ENCODE data around the gene FGGY.

The FGGY gene

DNA sequence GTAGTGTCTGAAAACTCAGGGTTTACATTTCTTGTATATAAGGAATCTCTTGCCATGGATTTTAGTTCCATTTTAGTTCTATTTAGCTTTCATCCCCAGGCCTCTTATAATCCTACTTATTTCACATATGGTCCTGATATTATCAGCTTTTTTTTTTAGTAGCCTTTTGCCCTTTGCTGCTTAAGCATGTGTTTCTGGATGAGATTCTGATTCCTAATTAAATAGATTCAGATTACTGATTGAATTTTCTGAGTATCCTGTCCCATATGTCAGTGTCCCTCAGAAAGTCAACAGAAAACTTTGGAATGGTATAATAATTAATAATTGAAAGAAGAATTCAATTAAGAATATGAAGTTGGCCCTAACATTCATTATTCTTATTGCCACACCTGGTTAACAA, 383.1 kb downstream of the FGGY start:
- H3K4me3 ChIP-seq, result no peak overlapping the region
- no peak for TF ChIP-seq Cebpa-rat (IDR thresholded peaks at IDR 0.05)
- H3K9me3 ChIP-seq (replicated peaks in 1 of 11), result peaks cover 0 to 28% (median 0%) of the 10 kb centered on the region in 11 experiments; a peak in 9 of 22 replicates
- H3K9ac ChIP-seq, result no peak overlapping the region
- no peaks in the 10 kb centered on the region for H3K27me3 ChIP-seq
- peaks cover 0 to 77% (median 37%) of the 10 kb centered on the region in 10 experiments; a peak in 16 of 20 replicates for H3K4me1 ChIP-seq
- H4K20me1 ChIP-seq, result no peaks in the 10 kb centered on the region
- H3K36me3 ChIP-seq, result peaks cover 0 to 16% (median 0%) of the 10 kb centered on the region in 11 experiments; a peak in 2 of 22 replicates
- H3K4me2 ChIP-seq, result no peak overlapping the region
- no peak overlapping the region for H3K27ac ChIP-seq

- H3K36me3 ChIP-seq, result no peaks in the 10 kb centered on the region
- H3K27me3 ChIP-seq, result no peaks in the 10 kb centered on the region
- H3K9ac ChIP-seq, result peak overlapping the region in 1 of 11 experiments; percentile 22; a peak in 1 of 22 replicates
- H4K20me1 ChIP-seq, result no peaks in the 10 kb centered on the region
- H3K9me3 ChIP-seq (replicated peaks in 1 of 11), result peaks cover 0 to 3% (median 0%) of the 10 kb centered on the region in 11 experiments; a peak in 1 of 22 replicates
- peaks cover 3 to 56% (median 22%) of the 10 kb centered on the region in 10 experiments; a peak in 13 of 20 replicates for H3K4me1 ChIP-seq
- no peak overlapping the region for H3K4me3 ChIP-seq
- peak overlapping the region in 5 of 11 experiments; percentile 33 to 80 (median 57); a peak in 9 of 22 replicates for H3K4me2 ChIP-seq
- H3K27ac ChIP-seq, result peak overlapping the region in 4 of 11 experiments; percentile 28 to 35 (median 32); a peak in 7 of 22 replicates
- no peak for TF ChIP-seq Cebpa-rat (IDR thresholded peaks at IDR 0.05)
Measured at GRCh38 chr1:59682396-59683080, 385.6 kb downstream of the FGGY start.

DNA sequence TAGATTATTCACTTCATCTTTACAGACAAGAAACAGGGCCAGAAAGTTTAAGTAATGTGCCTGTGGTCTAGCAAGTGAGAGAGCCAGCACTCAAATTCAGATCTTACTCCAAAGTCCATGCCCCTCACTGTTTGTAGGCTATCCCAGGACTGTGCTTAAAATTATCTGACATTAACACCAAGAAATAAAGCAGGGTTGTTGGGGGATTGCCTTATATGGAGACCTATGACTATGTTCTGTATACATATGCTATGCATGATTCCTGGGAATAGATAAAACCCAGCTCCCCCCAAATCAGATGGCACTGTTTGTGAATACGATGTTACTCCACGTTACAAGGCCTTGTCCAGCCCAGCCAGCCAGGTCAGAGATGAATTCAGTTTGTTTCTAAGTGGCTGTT, 386.3 kb downstream of the FGGY start:
- H3K27ac ChIP-seq, result peak overlapping the region in 4 of 11 experiments; percentile 28 to 35 (median 32); a peak in 5 of 22 replicates
- peak overlapping the region in 4 of 11 experiments; percentile 40 to 80 (median 62); a peak in 7 of 22 replicates for H3K4me2 ChIP-seq
- H3K4me1 ChIP-seq, result peaks cover 3 to 49% (median 17%) of the 10 kb centered on the region in 10 experiments; a peak in 13 of 20 replicates
- H3K36me3 ChIP-seq, result no peaks in the 10 kb centered on the region
- no peaks in the 10 kb centered on the region for H4K20me1 ChIP-seq
- H3K9me3 ChIP-seq (replicated peaks in 1 of 11), result no peaks in the 10 kb centered on the region
- no peak overlapping the region for H3K9ac ChIP-seq
- H3K4me3 ChIP-seq, result no peak overlapping the region
- no peaks in the 10 kb centered on the region for H3K27me3 ChIP-seq
- TF ChIP-seq Cebpa-rat (IDR thresholded peaks at IDR 0.05), result no peak

- H3K9ac ChIP-seq, result no peak overlapping the region
Measured at GRCh38 chr1:59684698-59685097, 387.8 kb downstream of the FGGY start.

GRCh38 chr1:59685101-59685500, 388.2 kb downstream of the FGGY start:
- H3K27me3 ChIP-seq, result no peaks in the 10 kb centered on the region
- H3K4me1 ChIP-seq, result peaks cover 3 to 41% (median 12%) of the 10 kb centered on the region in 10 experiments; a peak in 12 of 20 replicates
- H4K20me1 ChIP-seq, result no peaks in the 10 kb centered on the region
- no peak overlapping the region for H3K9ac ChIP-seq
- no peaks in the 10 kb centered on the region for H3K9me3 ChIP-seq (replicated peaks in 1 of 11)
- no peak for TF ChIP-seq Cebpa-rat (IDR thresholded peaks at IDR 0.05)
- H3K4me3 ChIP-seq, result no peak overlapping the region
- H3K36me3 ChIP-seq, result no peaks in the 10 kb centered on the region
- H3K27ac ChIP-seq, result no peak overlapping the region
- no peak overlapping the region for H3K4me2 ChIP-seq

More at GRCh38 chr1:59684698-59685097, 387.8 kb downstream of the FGGY start:
- H4K20me1 ChIP-seq, result no peaks in the 10 kb centered on the region
- H3K4me3 ChIP-seq, result no peak overlapping the region
- H3K4me1 ChIP-seq, result peaks cover 3 to 45% (median 12%) of the 10 kb centered on the region in 10 experiments; a peak in 12 of 20 replicates
- no peaks in the 10 kb centered on the region for H3K9me3 ChIP-seq (replicated peaks in 1 of 11)
- no peaks in the 10 kb centered on the region for H3K27me3 ChIP-seq
- TF ChIP-seq Cebpa-rat (IDR thresholded peaks at IDR 0.05), result no peak
- H3K36me3 ChIP-seq, result no peaks in the 10 kb centered on the region
- H3K4me2 ChIP-seq, result no peak overlapping the region
- H3K27ac ChIP-seq, result no peak overlapping the region

DNA sequence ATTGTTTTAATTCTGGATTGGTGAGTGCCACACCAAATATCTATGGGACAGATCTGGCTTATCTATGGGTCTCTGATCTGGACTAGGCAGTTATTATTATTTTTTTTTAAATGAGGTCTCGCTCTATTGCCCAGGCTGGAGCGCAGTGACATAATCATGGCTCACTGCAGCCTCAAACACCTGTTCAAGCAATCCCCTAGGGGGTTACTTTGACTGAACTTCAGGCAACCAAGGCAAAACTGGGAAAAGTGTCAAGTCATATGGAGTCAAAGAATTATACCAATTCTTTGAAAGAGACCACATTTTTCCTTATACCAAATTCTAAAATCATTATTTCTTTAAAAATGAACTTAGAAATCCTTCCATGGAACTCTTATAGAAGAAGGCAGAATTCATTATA, 388.8 kb downstream of the FGGY start:
- H3K4me2 ChIP-seq, result peak overlapping the region in 3 of 11 experiments; percentile 7 to 42 (median 31); a peak in 3 of 22 replicates

DNA sequence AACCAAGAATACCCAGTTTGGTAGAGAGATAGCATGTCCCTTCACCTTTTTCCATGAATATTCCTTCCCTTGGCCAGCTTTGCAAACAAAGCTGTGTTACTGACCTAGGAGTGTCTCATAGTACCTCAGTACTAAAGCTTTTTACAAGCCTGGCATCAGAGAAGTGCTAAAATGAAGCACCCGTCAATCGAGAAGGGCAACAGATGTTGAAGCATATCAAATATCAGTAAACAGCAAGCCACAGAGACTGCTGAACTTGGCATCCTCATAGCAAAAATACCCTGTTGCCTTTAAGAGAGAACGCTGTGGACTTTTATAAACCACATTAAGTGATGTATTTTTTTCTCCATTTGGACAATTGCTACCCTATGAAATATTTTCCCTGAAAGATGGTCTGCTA, 389.3 kb downstream of the FGGY start:
- H3K4me2 ChIP-seq, result 0 out of 22 replicates have a peak overlapping the region, but pooled peaks of 1 of the 11 experiments have one; percentile 42
- H3K4me3 ChIP-seq, result no peak overlapping the region
- H3K9me3 ChIP-seq (replicated peaks in 1 of 11), result no peaks in the 10 kb centered on the region
- no peak overlapping the region for H3K27ac ChIP-seq
- peaks cover 3 to 46% (median 12%) of the 10 kb centered on the region in 10 experiments; a peak in 12 of 20 replicates for H3K4me1 ChIP-seq
- H3K9ac ChIP-seq, result no peak overlapping the region
- no peaks in the 10 kb centered on the region for H3K27me3 ChIP-seq
- no peaks in the 10 kb centered on the region for H4K20me1 ChIP-seq
- H3K36me3 ChIP-seq, result no peaks in the 10 kb centered on the region
- TF ChIP-seq Cebpa-rat (IDR thresholded peaks at IDR 0.05), result no peak

More for the DNA sequence above, 388.8 kb downstream of the FGGY start:
- H3K27ac ChIP-seq, result no peak overlapping the region
- no peaks in the 10 kb centered on the region for H3K36me3 ChIP-seq
- peaks cover 3 to 43% (median 12%) of the 10 kb centered on the region in 10 experiments; a peak in 12 of 20 replicates for H3K4me1 ChIP-seq
- H3K4me3 ChIP-seq, result no peak overlapping the region
- no peak for TF ChIP-seq Cebpa-rat (IDR thresholded peaks at IDR 0.05)
- no peaks in the 10 kb centered on the region for H3K9me3 ChIP-seq (replicated peaks in 1 of 11)
- no peaks in the 10 kb centered on the region for H3K27me3 ChIP-seq
- no peaks in the 10 kb centered on the region for H4K20me1 ChIP-seq
- no peak overlapping the region for H3K9ac ChIP-seq

DNA sequence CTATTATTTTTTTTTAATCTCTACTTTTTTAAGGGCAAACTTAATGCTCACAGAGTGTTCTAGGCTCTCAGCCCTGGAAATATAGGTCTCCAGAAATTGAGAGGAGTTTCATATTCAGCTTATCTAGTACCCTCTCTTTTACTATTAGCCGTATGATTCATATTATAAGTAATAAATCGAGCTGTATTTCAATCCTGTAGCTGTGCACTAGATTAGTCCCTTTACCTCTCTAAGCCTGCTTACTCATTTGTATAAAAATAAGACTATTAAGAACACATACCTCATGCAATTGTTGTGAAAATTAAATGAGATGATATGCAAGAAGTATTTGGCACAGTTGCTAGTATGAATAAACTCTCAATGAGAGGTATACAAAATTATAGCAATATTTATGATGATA, 389.7 kb downstream of the FGGY start:
- H3K27ac ChIP-seq, result no peak overlapping the region

GRCh38 chr1:59687081-59687480, 390.2 kb downstream of the FGGY start:
- Histone ChIP-seq H3K4me2 (no peak overlapping the region), H3K4me3 (no peak overlapping the region), H3K27me3 (no peaks in the 10 kb centered on the region), H3K9ac (no peak overlapping the region), H3K27ac (0 out of 22 replicates have a peak overlapping the region, but pooled peaks of 1 of the 11 experiments have one; percentile 2), H3K4me1 (peaks cover 3 to 49% (median 15%) of the 10 kb centered on the region in 10 experiments; a peak in 14 of 20 replicates), H3K36me3 (no peaks in the 10 kb centered on the region), H4K20me1 (no peaks in the 10 kb centered on the region), H3K9me3 (replicated peaks in 1 of 11) (no peaks in the 10 kb centered on the region)
- TF ChIP-seq Cebpa-rat (IDR thresholded peaks at IDR 0.05), result no peak

More for the DNA sequence above, 389.7 kb downstream of the FGGY start:
- H3K4me2 ChIP-seq, result no peak overlapping the region
- no peak overlapping the region for H3K9ac ChIP-seq
- H3K9me3 ChIP-seq (replicated peaks in 1 of 11), result no peaks in the 10 kb centered on the region
- TF ChIP-seq Cebpa-rat (IDR thresholded peaks at IDR 0.05), result no peak
- H3K4me1 ChIP-seq, result peaks cover 3 to 49% (median 13%) of the 10 kb centered on the region in 10 experiments; a peak in 12 of 20 replicates
- H3K36me3 ChIP-seq, result no peaks in the 10 kb centered on the region
- H3K27me3 ChIP-seq, result no peaks in the 10 kb centered on the region
- H4K20me1 ChIP-seq, result no peaks in the 10 kb centered on the region
- no peak overlapping the region for H3K4me3 ChIP-seq

All from BLaER1 treated with 17β-estradiol and CSF1 and Interleukin-3, amounts not matched to agents 10 nM and 100 nM (cell line).